ENCODE measurements around the gene ACOXL.
"Not testable (repeated sequence)": the region's sequence is repeated elsewhere in the genome, so short reads cannot be mapped to it uniquely, and the experiment has no call there.

The ACOXL gene

DNA sequence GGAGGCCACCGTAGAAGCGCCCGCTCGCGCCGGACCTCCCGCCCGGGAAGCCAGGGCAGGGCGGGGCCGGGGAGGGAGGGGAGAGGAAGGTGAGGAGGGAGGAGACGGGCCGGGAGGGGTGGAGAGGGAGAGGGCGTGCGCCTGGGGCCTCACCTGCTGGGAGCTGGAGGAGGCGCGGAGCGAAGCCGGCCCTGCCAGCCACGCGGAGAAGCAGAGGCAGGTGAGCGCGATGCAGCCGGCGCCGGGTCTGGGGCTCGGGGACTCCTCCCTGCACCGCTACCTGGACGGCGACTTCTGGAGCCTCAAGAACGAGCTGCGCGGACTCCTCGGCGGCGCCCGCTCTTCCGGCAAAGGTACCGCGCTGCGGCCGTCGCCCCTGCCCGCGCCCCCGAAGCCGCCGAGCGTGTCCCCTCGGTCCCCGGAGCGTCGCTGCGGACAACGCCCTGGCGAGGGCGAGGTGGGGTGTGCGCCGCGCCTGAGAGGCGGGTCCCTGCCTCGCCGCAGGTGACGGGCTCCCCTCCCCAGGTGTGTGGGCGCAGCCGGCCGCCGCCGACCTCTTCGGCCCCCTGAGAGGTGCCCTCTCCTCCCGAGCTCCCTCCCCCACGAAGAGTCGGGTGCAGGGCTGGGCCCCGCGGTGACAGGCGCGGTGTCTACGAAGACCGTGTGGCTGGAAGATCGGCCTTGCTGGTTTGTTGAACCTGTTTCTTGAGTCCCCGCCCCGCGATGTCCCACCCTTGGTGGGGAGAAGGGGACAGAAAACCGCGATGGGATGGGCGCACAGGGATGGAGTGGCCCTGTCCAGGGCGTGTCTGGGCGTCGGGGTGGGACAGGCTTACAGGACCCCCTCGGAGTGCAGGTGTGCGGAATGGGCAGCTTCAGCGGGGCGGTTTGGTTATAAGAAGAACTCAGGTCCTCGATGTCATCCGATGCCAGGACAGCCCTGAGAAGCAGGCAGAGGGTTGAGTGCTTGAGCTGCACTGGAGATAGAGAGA is at the start of gene ACOXL:
Gene ACOXL, plus strand, starts transcription at position 152 of the 992 bp plus-strand sequence. CDS start 35,817 bp downstream, outside the sequence.
- no peak for DNase-seq (ENCODE audit: low spot score)

DNA sequence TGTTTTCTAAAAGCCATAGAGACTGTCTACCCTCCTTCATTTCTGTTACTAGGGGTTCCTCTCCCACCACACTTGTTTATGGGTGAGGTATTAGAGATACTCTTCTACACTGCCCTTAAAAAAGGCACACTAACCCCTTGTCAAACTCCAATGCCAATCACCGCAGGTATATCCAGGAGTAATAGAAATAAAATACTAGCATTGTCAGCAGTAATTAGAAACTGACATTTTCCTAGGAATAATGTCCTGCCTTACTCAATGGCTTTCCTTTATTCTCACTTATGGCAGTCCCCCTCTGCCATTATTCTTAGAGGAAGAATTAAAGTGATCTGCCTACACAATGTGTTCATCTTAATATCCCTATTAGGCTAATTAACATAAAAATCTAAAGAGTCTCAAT is 49.5 kb upstream of the ACOXL start:
- no peak for DNase-seq (ENCODE audit: low spot score)

DNA sequence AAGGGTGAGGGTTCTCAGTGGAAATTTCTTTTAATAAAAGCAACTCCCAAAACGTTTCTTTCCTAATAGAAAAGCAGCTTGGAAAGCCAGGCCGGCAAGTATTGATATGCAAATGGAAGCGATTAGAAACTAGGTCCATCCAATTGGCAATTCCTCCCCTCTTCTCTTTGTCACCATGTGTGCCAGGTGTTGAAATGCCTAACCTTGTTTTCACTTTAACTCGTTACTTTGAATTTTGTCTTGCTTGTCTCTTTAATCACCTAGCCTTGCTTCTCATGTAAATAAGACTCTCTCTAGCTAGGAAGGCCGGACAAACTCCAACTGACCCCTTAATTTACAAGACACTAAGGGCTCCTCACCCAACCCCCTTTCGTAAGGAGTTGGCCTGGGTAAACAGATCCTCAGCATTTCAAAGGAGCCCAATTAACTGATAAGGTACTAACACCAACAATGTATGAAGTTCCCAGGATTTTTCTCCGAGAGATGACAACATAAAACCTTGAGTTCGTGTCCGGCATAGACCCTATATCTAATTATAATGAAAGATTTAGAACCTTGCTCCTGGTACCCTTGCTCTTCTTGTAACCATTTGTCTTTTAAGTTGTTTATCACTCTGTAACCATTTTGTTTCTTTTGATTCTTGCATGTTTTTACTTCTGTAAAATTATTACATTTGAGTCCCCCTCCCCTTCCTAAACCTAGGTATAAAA is 44.4 kb upstream of the ACOXL start:
- not testable (repeated sequence) for DNase-seq (ENCODE audit: low spot score)

DNA sequence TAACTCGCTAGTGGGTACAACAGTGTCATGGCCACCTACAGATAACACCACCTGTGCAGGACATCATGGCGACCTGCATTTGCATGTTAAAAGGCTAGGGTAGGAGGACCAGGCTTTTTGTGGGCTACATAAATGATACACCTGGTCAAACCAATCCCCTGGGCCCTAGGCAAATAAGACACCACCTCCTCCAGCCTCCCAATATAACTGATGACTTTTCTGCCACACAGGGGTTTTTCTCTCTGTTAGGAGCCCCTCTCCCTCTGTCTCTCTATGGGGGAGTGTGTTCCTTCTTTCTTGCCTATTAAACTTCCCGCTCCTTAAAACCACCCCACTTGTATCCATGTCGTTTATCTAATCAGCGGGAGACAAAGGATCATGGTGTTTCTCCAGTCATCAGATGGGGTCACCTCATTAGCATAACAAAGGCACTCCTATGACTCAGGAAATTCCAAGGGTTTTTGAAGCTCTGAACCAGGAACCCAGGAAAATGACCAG is 43.7 kb upstream of the ACOXL start:
- no peak for DNase-seq (ENCODE audit: low spot score)

DNA sequence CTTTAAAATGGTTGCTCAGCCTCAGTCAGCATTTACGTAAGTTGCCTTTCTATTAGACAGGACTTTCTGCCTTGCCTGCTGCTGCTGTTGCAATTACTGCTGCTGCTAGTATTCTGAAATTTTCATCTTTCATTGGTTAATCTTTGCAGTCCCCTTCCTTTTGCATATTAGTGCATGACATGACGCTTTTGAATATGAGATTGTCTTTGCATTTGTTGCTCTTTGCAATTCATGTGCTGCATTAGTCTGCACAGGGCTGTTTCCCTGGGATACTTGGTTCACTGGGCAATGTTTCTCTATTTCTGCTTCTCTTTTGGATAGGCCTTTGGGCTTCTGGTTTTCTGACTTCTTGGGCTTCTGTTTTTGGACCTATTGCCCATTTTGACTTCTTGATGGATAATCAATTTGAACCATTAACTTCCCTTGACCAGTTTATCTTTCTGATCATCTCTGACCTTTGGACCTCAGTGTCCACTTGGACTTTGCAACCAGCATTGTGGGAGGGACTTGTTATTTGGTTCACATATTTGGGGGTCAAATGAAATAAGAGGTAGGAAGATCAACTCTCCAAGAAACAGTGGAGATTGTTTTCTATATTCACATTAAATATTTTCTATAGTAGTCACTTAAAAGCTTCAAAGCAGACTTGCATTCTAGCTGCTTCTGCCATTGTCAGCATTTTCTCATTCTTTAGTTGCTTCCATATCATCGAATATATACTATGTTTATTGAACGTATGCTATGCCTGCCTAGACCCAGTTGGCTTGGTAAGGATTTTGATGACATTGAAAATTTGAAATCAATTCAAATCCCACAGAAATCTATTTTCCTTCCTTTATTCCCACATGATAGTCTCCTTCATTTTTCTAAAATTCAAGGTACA is 42.0 kb upstream of the ACOXL start:
- no peak for DNase-seq (ENCODE audit: low spot score)

DNA sequence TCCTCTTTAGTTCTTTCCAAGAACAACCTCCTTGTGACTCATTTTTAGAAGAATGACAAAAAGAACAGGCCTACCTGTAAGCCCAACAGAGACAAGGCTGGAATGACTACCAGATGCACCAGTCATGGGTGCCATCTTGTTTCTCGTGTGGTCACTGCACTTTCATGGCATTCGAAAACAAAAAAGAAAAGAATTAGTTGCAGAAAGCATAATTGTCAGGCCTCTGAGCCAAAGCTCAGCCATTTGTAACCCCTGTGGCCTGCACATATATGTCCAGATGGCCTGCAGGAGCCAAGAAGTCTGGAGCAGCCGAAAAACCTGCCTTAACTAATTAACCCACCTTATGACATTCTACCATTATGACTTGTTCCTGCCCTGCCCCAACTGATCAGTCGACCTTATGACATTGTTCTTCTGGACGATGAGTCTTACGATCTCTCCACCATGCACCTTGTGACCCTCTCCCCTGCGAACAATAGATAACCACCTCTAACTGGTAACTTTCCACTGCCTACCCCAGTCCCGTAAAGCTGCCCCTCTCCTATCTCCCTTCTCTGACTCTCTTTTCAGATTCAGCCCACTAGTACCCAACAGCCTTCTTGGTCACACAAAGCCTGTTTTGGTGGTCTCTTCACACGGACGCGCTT is 40.6 kb upstream of the ACOXL start:
- no peak for DNase-seq (ENCODE audit: low spot score)

DNA sequence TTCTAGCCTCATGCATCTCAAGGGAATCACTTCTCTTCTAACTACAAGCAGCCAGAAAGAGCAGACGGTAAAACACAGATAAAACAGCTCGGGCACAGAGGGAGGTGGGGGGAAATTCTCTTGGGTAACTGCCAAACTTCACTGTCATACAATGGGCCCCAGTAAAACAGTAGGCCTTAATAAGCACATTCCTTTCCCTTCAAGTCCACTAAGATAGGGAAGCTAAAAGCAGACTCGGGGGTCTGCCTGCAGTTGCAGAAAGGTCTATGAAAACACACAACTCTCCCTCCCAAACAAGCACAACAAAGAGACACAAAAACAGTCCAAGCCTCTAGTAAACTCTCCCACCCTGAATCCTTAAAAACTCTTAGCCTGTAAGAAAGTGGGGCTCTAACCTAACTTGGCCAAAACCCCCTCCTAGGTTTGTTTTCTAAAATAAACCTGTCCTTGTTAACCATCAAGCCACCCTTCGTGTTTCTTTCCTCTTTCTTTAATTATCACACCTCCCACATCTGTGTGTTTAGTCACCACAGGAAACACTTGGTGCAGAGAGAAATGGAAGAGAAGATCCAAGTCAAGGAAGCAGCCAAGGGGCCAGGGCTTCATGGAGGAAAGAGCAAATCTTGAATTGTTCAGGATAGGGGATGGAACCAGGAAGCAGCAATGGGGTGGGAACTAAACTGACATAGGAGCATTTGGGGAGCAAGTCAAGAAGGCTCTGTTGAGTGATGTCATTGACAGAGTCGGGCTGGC is 37.1 kb upstream of the ACOXL start:
- DNase-seq (ENCODE audit: low spot score) = not testable (repeated sequence)

DNA sequence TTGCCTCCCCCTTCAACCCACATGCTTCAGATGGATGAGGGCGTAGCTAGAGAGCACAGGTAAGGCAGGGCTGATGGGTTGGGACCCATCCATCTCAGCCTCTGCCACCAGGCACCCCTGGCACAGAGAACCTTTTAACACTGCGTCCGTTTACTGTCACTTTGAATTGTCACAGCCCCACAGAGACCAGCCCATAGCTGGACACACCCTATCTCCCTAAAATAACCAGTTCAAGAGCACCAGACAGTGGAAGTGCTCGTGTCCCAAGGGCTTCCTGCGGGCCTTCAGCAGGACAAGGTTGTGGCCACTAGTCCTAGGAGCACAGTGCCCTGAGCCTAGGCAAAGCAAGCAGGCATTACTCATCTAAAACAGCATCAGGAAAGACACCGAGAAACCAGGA is 34.1 kb upstream of the ACOXL start:
- not testable (repeated sequence) for DNase-seq (ENCODE audit: low spot score)

DNA sequence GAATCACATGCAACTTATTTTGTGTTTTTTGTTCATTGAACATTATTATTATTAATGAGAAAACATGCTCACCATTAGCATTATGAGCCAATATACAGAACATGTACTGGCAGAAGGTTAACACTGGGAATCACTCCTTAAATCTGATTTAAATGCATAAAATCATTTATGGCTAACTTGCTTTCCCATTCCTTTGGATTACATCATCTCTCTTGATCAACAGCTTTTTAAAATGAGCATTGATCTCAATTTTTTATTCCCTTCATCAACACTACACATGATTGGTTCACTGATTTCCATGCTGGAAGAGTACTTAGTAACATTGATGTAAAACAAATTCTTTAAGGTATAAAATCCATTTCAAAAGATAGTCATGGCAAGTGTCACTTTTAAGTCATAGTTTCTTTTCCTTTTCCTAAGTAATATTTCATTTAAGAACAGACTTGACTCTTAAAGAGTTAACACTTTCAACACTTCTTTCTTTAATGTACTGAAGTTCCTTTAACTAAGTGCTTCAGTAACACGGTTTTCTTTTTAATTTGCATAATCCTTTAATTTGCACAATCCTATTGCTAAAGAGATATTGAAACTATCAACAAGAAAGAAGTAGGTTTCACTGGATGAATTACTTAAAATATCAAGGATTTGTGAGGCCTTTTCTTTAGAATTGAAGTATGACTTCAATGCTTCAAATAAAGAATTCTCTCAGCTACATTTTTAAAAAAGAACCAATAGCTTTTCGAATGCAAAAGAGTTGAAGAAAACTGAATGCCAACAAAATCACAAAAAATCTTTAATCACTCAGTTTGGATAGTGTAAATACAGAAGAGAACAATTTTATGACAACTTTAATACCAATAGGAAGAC is 29.6 kb upstream of the ACOXL start:
- DNase-seq (ENCODE audit: low spot score) = no peak

DNA sequence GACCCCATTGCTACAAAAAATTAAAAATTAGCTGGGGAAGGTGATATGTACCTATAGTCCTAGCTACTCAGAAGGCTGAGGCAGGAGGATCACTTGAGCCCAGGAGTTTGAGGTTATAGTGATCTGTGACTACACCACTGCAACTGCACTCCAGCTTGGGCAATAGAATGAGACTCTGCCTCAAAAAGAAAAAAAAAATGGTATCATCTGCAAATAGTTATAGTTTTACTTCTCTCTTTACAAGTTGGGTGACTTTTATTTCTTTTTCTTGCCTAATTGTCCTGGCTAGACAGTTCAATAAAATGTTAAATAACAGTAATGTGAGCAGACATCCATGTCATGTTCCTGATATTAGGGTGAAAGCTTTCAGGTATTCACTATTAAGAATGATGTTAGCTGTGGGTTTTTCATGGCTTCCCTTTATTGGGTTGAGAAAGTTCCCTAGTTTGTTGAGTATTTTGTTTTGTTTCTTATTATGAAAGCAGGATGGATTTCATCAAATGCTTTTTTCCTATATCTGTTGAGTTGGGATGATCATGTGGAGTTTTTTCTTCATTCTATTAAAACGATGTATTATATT is 24.9 kb upstream of the ACOXL start:
- DNase-seq (ENCODE audit: low spot score) = no peak

DNA sequence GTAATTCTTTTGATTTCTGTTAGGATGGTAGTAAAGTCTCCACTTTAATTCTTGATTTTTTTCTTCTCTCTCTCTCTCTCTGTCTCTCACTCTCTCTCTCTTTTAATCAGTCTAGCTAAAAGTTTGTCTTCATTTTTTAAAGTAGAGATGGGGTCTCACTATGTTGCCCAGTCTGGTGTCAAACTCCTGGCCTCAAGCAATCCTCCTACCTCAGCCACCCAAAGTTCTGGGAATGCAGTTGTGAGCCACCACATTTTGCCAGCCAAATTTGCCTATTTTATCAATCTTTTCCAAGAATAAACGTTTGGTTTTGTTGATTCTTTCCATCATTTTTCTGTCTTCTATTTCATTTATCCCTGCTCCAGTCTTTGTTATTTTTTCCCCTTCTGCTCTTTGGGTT is 23.9 kb upstream of the ACOXL start:
- DNase-seq (ENCODE audit: low spot score) = no peak

DNA sequence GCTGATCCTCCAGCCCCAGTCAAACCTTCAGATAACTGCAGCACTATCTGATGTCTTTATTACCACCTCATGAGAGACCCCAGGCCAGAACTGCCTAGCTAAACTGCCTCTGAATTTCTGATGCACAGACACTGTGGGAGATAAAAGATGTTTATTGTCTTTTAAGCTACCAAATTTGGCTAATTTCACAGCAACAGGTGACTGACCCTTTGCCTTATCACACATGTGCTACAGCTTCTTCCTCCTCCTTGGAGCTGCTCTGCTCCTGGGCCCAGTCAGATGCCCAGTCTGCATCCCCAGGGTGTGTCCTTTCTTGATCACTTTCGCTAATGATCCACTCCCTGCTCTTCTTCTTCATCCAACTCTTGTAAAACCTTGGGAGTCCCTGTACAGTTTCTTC is 19.6 kb upstream of the ACOXL start:
- DNase-seq (ENCODE audit: low spot score) = no peak

DNA sequence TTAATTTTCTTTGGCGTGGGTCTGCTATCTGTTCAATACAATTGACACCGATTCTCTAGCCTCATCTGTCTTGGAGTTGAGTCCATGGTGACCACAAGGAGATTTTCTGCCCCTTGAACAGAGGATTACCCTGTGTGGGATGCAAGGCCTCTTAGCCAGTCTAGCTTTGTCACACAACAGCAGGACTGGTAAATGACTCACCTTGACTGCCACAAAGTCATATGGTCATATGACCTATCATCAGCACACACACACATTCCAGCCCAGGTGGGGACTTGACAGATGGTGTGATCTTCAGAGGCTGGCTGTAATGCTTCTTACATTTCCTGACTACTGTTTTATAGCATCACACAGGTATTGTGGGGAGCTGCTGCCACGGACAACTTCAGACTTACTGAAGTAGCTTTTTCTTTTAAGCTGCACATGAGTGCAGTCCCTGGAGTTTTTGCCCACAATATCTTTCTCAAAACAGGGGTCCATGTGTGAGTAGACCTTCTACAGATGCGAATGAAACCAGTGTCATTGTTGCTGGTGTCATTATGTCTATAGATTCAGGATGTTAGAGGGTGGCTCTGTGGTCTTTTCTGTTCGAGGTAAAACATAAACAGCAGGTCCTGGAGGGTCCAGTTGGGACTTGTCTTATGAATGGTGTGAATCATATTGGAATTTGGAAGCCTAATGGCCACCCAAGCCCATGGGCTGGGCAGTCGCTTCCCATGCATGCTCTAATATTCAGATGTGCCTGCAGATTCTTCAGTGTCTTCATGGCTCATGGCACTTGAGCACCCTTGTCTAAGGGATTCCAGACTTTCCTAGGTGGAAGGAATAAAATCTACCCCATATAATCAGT is 18.6 kb upstream of the ACOXL start:
- DNase-seq (ENCODE audit: low spot score) = no peak

DNA sequence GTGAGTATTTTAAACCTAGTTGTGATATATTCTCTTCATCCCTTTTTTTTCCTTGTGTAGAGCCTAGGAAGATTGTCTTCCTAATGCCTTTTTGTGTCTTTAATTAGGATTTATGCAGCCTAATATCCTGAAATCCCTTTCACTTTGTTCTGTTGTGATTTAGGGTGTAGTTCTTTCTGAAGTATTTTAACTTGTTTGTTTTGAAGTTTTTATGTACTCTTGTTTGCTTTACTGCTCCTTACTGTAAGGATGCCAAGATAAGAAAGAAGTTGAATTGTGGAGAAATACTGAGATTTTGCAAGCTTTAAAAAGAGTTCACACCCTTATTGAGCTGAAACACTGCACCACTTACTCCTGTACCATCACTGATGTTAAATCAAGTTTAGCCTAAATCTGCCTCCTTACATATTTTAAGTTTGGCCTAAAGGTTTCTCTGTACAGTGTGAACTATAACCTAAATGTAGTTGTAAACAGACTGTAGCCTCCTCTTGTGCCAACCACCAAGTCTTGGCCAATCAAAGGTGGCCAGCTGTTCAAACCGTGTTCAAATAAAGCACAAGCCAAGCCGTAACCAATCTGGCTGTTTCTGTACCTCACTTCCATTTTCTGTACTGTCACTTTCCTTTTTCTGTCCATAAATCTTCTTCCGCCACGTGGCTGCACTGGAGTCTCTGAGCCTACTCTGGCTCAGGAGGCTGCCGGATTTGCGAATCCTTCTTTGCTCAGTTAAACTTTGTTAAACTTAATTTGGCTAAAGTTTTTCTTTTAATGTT is 17.7 kb upstream of the ACOXL start:
- no peak for DNase-seq (ENCODE audit: low spot score)

DNA sequence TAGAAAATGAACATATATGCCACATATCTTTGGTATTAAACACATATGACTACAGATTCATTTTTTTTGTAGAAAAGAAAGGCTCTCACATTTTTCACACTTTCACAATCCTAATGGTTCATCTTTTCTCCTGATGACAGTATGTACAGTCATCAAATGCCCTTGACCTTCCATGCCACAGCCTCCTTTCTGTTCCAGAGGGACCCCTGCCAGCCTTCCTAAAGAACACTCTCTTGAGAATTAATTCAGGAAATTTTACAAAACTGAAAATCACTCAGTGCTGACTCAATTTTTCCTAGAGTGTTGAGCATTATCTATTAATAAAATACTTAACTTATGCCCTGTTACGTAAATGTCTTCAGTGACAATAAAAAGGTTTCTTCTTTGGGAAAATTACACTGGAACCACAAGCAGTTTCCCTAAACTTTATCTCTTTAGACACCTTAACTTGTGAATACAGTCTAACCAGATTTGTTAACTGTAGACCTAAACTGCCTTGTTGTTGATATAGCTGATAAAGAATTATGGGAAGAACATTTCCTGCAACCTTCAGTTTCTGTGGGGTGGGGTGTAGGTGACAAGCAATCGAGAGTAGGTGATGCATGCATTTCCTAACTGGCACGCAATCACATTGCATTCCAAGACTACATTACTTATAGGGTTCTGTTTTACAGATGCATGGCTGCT is 15.3 kb upstream of the ACOXL start:
- no peak for DNase-seq (ENCODE audit: low spot score)

DNA sequence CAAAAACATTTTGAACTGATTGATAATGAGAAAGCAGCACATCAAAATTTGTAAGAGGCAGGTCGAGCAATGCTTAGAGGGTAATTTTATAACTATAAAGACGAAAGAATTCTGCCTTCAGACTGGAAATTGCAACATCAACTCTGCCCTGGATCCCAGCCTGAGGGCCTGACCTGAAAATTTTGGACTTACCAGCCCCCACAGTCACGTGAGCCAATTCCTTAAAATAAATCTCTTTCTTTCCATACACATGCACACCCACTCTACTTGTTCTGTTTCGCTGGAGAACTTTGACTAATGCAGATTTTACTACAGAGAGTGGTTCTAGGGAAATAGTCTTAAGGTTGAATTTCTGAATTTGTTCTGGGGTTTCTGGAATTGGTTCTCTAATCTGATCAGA is 14.6 kb upstream of the ACOXL start:
- no peak for DNase-seq (ENCODE audit: low spot score)

DNA sequence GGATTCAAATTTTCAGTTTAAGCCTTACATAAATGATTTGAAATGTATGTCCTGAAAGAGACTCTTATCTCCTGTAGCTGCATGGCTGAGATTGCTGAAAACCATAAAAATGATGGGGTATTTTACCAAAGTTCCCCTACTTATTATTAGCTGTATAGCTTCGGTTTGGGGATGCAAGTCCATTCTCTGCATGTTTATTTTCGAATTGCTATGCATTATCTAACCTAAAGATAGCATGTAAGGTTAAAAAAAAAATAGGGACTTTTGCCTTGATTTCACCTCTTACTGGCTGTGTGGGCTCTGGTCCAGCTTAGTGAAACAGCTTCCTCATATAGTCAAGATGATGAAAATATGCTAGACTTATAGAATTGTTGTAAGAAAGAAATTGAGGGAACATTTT is 14.0 kb upstream of the ACOXL start:
- no peak for DNase-seq (ENCODE audit: low spot score)

Measured in CD4-positive, alpha-beta T cell treated with Interleukin-15 for 4 hours (primary cell).